Astrocyte (in vitro differentiated cells and primary cell): ENCODE data around the gene ZG16B. TPM values are rescaled to one million over a fixed set of nuclear protein-coding genes. Genes with fewer than 3 reads are reported as not detected.

Source experiments
- DNase-seq: peaks from one replicate; pipeline ENCODE4 v3.0.0-alpha.2; 2010; ENCODE audit warnings: low read depth
- FAIRE-seq: peaks from 2 replicates; lab custom pipeline; 2011; peaks lifted over from hg19 to GRCh38; lab: Jason Lieb, UNC
- H2AFZ ChIP-seq: 2 replicates; pipeline ENCODE4 v1.6.0; 2012; ENCODE audit warnings: low read depth, low read length, inconsistent platforms
- H3K27ac ChIP-seq: 2 replicates; pipeline ENCODE4 v1.5.1; 2011; ENCODE audit warnings: low read depth, low read length, inconsistent platforms
- H3K27me3 ChIP-seq: 2 replicates; pipeline ENCODE4 v1.6.0; 2011; ENCODE audit warnings: low read length, inconsistent platforms; ENCODE audit not compliant: insufficient read depth
- H3K36me3 ChIP-seq: 2 replicates; pipeline ENCODE4 v1.5.1; 2011; ENCODE audit warnings: low read length, inconsistent platforms; ENCODE audit not compliant: insufficient read depth
- H3K4me1 ChIP-seq: 2 replicates; pipeline ENCODE4 v1.5.1; 2011; ENCODE audit warnings: low read length, inconsistent platforms; ENCODE audit not compliant: insufficient read depth
- H3K4me2 ChIP-seq: 2 replicates; pipeline ENCODE4 v1.6.0; 2012; ENCODE audit warnings: low read length, inconsistent platforms
- H3K4me3 ChIP-seq: 2 replicates; pipeline ENCODE4 v1.5.1; 2011; ENCODE audit warnings: low read depth, mild to moderate bottlenecking, low read length, inconsistent platforms; ENCODE audit not compliant: insufficient read depth
- H3K79me2 ChIP-seq: 2 replicates; pipeline ENCODE4 v1.6.0; 2012; ENCODE audit warnings: mild to moderate bottlenecking, low read length, inconsistent platforms; ENCODE audit not compliant: insufficient read depth
- H3K9ac ChIP-seq: 2 replicates; pipeline ENCODE4 v1.6.0; 2012; ENCODE audit warnings: mild to moderate bottlenecking, low read length, inconsistent platforms
- H3K9me3 ChIP-seq: 2 replicates; pipeline ENCODE4 v1.5.1; 2012; ENCODE audit warnings: low read depth, mild to moderate bottlenecking, low read length, inconsistent platforms; ENCODE audit not compliant: insufficient read depth
- H4K20me1 ChIP-seq: 2 replicates; pipeline ENCODE4 v1.6.0; 2012; ENCODE audit warnings: low read length, inconsistent platforms; ENCODE audit not compliant: insufficient read depth
- H3K27ac Mint-ChIP-seq: one replicate; pipeline ENCODE4 v1.8.0; 2021; ENCODE audit warnings: mild to moderate bottlenecking, mixed read lengths; ENCODE audit not compliant: unreplicated experiment
- H3K27me3 Mint-ChIP-seq: one replicate; pipeline ENCODE4 v1.8.0; 2021; ENCODE audit warnings: low read depth, mixed read lengths; ENCODE audit not compliant: unreplicated experiment
- H3K36me3 Mint-ChIP-seq: one replicate; pipeline ENCODE4 v1.8.0; 2021; ENCODE audit warnings: low read depth, mixed read lengths; ENCODE audit not compliant: unreplicated experiment
- H3K4me1 Mint-ChIP-seq: one replicate; pipeline ENCODE4 v1.8.0; 2021; ENCODE audit warnings: low read depth, mixed read lengths; ENCODE audit not compliant: unreplicated experiment
- H3K4me3 Mint-ChIP-seq: one replicate; pipeline ENCODE4 v1.8.0; 2021; ENCODE audit warnings: mild to moderate bottlenecking, moderate library complexity, mixed read lengths; ENCODE audit not compliant: unreplicated experiment
- H3K9me3 Mint-ChIP-seq: one replicate; pipeline ENCODE4 v1.8.0; 2021; ENCODE audit warnings: mild to moderate bottlenecking, mixed read lengths; ENCODE audit not compliant: unreplicated experiment
- EZH2 ChIP-seq: IDR thresholded peaks from 2 replicates; pipeline ENCODE4 v1.6.1; 2012; ENCODE audit warnings: mild to moderate bottlenecking, low read length, inconsistent platforms; ENCODE audit not compliant: insufficient read depth
- total RNA-seq: library from RNA; stranded (reverse); gene quantifications from 2 replicates; pipeline ENCODE4 v1.2.1, GENCODE V29; 2021
- TF ChIP-seq, protein P1 (sequence below): IDR thresholded peaks from 2 replicates; pipeline ENCODE4 v1.5.1; 2011; ENCODE audit warnings: low read depth, mild to moderate bottlenecking, inconsistent platforms, low read length, moderate library complexity; ENCODE audit not compliant: insufficient read depth

ZG16B gene
- total RNA-seq, 1 donor from 2014 or later, result not detected

DNA sequence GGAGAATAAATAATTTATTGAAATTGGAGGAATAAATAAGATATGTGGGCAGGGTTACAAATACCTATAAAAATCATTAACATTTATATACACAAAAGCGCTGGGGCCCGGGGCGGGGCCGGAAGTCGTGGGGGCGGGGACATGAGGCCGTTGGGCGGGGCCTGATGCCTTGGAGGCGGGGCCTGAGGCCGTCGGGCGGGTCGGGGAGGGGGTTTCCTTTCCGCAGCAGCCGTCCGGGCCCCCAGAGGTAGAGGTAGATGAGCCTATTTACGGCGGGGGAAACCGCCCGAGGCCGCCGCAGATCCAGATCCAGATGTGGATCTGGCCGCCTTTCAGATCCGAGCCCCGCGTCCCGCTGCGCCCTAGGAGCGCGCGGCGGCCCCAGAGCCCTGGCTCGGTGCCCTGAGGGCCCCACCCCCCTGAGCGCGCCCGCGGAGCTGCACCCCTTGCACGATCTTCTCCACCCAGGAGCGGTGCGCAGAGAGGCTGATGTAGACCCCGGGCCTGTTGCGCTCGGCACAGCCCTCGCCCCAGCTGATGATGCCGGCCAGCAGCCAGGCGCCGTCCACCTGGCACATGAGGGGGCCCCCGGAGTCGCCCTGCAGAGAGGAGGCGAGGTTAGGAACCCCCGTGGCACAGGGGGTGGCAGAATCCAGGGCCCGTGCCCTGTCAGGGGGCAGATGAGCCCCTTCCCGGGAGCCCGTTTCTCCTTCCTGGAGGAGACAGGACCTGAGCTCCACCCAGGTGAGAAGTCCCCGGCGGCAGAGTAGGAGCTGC is 22.8 kb downstream of the ZG16B start:
- Histone ChIP-seq H3K4me1 (peaks cover 3% of the 10 kb centered on the region), H3K4me2 (no peak overlapping the region), H3K4me3 (no peak overlapping the region), H3K27me3 (peaks cover 6% of the 10 kb centered on the region), H3K36me3 (no peaks in the 10 kb centered on the region), H3K27ac (no peak overlapping the region), H3K9ac (no peak overlapping the region), H2AFZ (no peak overlapping the region), H3K9me3 (no peaks in the 10 kb centered on the region), H4K20me1 (no peaks in the 10 kb centered on the region), H3K79me2 (no peaks in the 10 kb centered on the region)
- Mint-ChIP-seq H3K36me3 (no peaks in the 10 kb centered on the region), H3K9me3 (peaks cover 5% of the 10 kb centered on the region), H3K27me3 (peaks cover 11% of the 10 kb centered on the region), H3K4me1 (peaks cover 2% of the 10 kb centered on the region), H3K4me3 (no peak overlapping the region), H3K27ac (no peak overlapping the region)
- DNase-seq, result no peak
- no peak for TF ChIP-seq EZH2
- TF ChIP-seq, protein P1, sequence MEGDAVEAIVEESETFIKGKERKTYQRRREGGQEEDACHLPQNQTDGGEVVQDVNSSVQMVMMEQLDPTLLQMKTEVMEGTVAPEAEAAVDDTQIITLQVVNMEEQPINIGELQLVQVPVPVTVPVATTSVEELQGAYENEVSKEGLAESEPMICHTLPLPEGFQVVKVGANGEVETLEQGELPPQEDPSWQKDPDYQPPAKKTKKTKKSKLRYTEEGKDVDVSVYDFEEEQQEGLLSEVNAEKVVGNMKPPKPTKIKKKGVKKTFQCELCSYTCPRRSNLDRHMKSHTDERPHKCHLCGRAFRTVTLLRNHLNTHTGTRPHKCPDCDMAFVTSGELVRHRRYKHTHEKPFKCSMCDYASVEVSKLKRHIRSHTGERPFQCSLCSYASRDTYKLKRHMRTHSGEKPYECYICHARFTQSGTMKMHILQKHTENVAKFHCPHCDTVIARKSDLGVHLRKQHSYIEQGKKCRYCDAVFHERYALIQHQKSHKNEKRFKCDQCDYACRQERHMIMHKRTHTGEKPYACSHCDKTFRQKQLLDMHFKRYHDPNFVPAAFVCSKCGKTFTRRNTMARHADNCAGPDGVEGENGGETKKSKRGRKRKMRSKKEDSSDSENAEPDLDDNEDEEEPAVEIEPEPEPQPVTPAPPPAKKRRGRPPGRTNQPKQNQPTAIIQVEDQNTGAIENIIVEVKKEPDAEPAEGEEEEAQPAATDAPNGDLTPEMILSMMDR, result no peak
- FAIRE-seq, result no peak

- Mint-ChIP-seq H3K27ac (no peak overlapping the region), H3K9me3 (peaks cover 5% of the 10 kb centered on the region), H3K4me1 (peaks cover 2% of the 10 kb centered on the region), H3K27me3 (peaks cover 11% of the 10 kb centered on the region), H3K4me3 (no peak overlapping the region), H3K36me3 (no peaks in the 10 kb centered on the region)
- Histone ChIP-seq H3K4me3 (no peak overlapping the region), H3K9me3 (no peaks in the 10 kb centered on the region), H2AFZ (no peak overlapping the region), H3K36me3 (no peaks in the 10 kb centered on the region), H3K27ac (no peak overlapping the region), H3K27me3 (peaks cover 6% of the 10 kb centered on the region), H3K9ac (no peak overlapping the region), H3K79me2 (no peaks in the 10 kb centered on the region), H3K4me2 (no peak overlapping the region), H3K4me1 (peaks cover 5% of the 10 kb centered on the region), H4K20me1 (no peaks in the 10 kb centered on the region)
- FAIRE-seq (no peak), DNase-seq (no peak)
- no peak for TF ChIP-seq EZH2
- TF ChIP-seq, protein P1, result no peak
These were observed 23.5 kb downstream of the ZG16B start for GRCh38 chr16:2853531-2854073.
